Prostate gland (tissue), 2 donors: ENCODE results near the gene MAGI3.

Source experiments
- POLR2A ChIP-seq: fragments of 450-650 bp; IDR thresholded peaks from one replicate; pipeline ENCODE4 v1.6.1; 2016; ENCODE audit warnings: antibody characterized with exemption, mild to moderate bottlenecking
- POLR2AphosphoS5 ChIP-seq: sonication (generic); formaldehyde crosslinking; IDR thresholded peaks from one replicate; pipeline ENCODE4 v1.6.1; 2017; ENCODE audit warnings: antibody characterized with exemption
- TF ChIP-seq, protein P1 (sequence below), 4 experiments: fragments of 200-600 bp in 2 of 4; fragments of 450-650 bp in 2 of 4; sonication (generic) in 2 of 4; IDR thresholded peaks; 1 replicate in 3 of 4; 2 replicates in 1 of 4; pipeline ENCODE4 v1.5.1; 2016 to 2019; ENCODE audit warnings: antibody characterized with exemption in 4 of 4, mild to moderate bottlenecking in 2 of 4, moderate library complexity in 2 of 4

DNA sequence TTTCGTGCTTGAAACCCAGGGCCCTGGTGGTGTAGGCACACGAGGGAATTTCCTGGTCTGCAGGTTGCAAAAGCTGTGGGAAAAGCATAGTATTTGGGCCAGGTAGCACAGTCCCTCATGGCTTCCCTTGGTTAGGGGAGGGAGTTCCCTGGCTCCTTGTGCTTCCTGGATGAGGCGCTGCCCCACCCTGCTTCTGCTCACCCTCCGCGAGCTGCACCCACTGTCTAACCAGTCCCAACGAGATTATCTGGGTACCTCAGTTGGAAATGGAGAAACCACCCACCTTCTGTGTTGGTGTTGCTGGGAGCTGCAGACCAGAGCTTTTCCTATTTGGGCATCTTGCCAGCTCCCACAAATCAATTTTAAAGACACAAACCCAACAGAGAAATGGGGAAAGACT, 186.0 kb downstream of the MAGI3 start:
- TF ChIP-seq POLR2A = no peak
- TF ChIP-seq, protein P1, sequence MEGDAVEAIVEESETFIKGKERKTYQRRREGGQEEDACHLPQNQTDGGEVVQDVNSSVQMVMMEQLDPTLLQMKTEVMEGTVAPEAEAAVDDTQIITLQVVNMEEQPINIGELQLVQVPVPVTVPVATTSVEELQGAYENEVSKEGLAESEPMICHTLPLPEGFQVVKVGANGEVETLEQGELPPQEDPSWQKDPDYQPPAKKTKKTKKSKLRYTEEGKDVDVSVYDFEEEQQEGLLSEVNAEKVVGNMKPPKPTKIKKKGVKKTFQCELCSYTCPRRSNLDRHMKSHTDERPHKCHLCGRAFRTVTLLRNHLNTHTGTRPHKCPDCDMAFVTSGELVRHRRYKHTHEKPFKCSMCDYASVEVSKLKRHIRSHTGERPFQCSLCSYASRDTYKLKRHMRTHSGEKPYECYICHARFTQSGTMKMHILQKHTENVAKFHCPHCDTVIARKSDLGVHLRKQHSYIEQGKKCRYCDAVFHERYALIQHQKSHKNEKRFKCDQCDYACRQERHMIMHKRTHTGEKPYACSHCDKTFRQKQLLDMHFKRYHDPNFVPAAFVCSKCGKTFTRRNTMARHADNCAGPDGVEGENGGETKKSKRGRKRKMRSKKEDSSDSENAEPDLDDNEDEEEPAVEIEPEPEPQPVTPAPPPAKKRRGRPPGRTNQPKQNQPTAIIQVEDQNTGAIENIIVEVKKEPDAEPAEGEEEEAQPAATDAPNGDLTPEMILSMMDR (IDR thresholded peaks at IDR 0.05) = no peak
- TF ChIP-seq POLR2AphosphoS5 = no peak
